HepG2 (cell line): Measurements from ENCODE around the gene OXLD1. TPM values are rescaled to one million over a fixed set of nuclear protein-coding genes. Genes with fewer than 3 reads are reported as not detected.
A peak's percentile ranks its signal among the peaks of the same experiment; 100 is the strongest.

Source experiments
- CAMTA2 ChIP-seq: sonication (generic); formaldehyde crosslinking; IDR thresholded peaks from 2 replicates; pipeline ENCODE4 v1.4.0; 2020; ENCODE audit warnings: mild to moderate bottlenecking, missing genetic modification reagents, borderline replicate concordance
- ERF ChIP-seq: IDR thresholded peaks from 2 replicates; pipeline ENCODE4 v1.6.1; 2018; ENCODE audit warnings: missing biosample characterization, missing genetic modification reagents
- HDAC2 ChIP-seq: sonication (generic); formaldehyde crosslinking; IDR thresholded peaks from 2 replicates; pipeline ENCODE4 v1.4.0; 2020; ENCODE audit warnings: missing genetic modification reagents
- HMG20A ChIP-seq: IDR thresholded peaks from 2 replicates; pipeline ENCODE4 v1.6.1; 2016; ENCODE audit warnings: borderline replicate concordance
- KDM3A ChIP-seq: IDR thresholded peaks from 2 replicates; pipeline ENCODE4 v1.6.1; 2018; ENCODE audit warnings: low read depth, missing compliant biosample characterization
- RFXAP ChIP-seq: sonication (generic); formaldehyde crosslinking; IDR thresholded peaks from 2 replicates; pipeline ENCODE4 v1.4.0; 2020; ENCODE audit warnings: missing genetic modification reagents, borderline replicate concordance
- SKI ChIP-seq: fragments of 450-650 bp; IDR thresholded peaks from one replicate; pipeline ENCODE4 v1.6.1; 2018; ENCODE audit warnings: mild to moderate bottlenecking; ENCODE audit not compliant: partially characterized antibody
- SRF ChIP-seq: IDR thresholded peaks from 2 replicates; pipeline ENCODE4 v1.6.1; 2011; ENCODE audit warnings: mild to moderate bottlenecking, low read depth, low read length, moderate library complexity
- ZC3H4 ChIP-seq: sonication (generic); formaldehyde crosslinking; IDR thresholded peaks from 2 replicates; pipeline ENCODE4 v1.4.0; 2020; ENCODE audit warnings: missing genetic modification reagents, borderline replicate concordance
- ZHX2 ChIP-seq, 2 experiments: sonication (generic) in 1 of 2; formaldehyde crosslinking in 1 of 2; IDR thresholded peaks; 2 replicates each; pipeline versions ENCODE4 v1.6.1 to v1.9.0; 2014 to 2022; ENCODE audit warnings: antibody characterized with exemption in 1 of 2, borderline replicate concordance in 1 of 2, inconsistent platforms in 1 of 2, low read depth in 1 of 2, missing genetic modification reagents in 1 of 2
- ZNF576 ChIP-seq: sonication (generic); formaldehyde crosslinking; IDR thresholded peaks from 2 replicates; pipeline ENCODE4 v1.4.0; 2020; ENCODE audit warnings: mild to moderate bottlenecking, missing genetic modification reagents
- ZNF577 ChIP-seq: sonication (generic); formaldehyde crosslinking; IDR thresholded peaks from 2 replicates; pipeline ENCODE4 v1.4.0; 2020; ENCODE audit warnings: mild to moderate bottlenecking, low read depth, missing genetic modification reagents, borderline replicate concordance
- ZNF589 ChIP-seq: sonication (generic); formaldehyde crosslinking; conservative IDR thresholded peaks from 2 replicates; pipeline ENCODE4 v1.8.0; 2022; ENCODE audit warnings: mild to moderate bottlenecking, moderate library complexity, missing genetic modification reagents
- ZNF713 ChIP-seq: sonication (generic); formaldehyde crosslinking; IDR thresholded peaks from 2 replicates; pipeline ENCODE4 v1.4.0; 2020; ENCODE audit warnings: mild to moderate bottlenecking, missing genetic modification reagents
- ZNF747 ChIP-seq: sonication (generic); formaldehyde crosslinking; IDR thresholded peaks from 2 replicates; pipeline ENCODE4 v1.8.1; 2023; ENCODE audit warnings: missing genetic modification reagents, mild to moderate bottlenecking, borderline replicate concordance
- polyA plus RNA-seq, 8 experiments: library from polyadenylated mRNA; depleted of rRNA in 3 of 8; stranded (reverse) in 7 of 8; unstranded in 1 of 8; fragments of >200 nt; fragmentation: Illumina TruSeq in 4 of 8; extraction: Trizol in 4 of 8; gene quantifications; 2 replicates each; pipeline versions ENCODE4 v1.2.1 to v1.2.3, GENCODE V29; 2011 to 2016; ENCODE audit warnings: low read depth in 4 of 8, missing spikeins in 1 of 8, mixed read lengths in 1 of 8; ENCODE audit not compliant: insufficient read depth in 1 of 8
- total RNA-seq, 5 experiments: library from RNA; depleted of rRNA; stranded (reverse); fragments of >200 nt; fragmentation: Illumina TruSeq; extraction: Trizol; gene quantifications; 2 replicates each; pipeline ENCODE4 v1.2.3, GENCODE V29; 2016; ENCODE audit warnings: low read depth in 1 of 5
- TF ChIP-seq, protein P1 (sequence below), 2 experiments: sonication (generic) in 1 of 2; formaldehyde crosslinking in 1 of 2; IDR thresholded peaks; 2 replicates each; pipeline versions ENCODE4 v1.4.0 to v1.6.1; 2018 to 2020; ENCODE audit warnings: missing genetic modification reagents in 2 of 2, borderline replicate concordance in 1 of 2, low read depth in 1 of 2, mild to moderate bottlenecking in 1 of 2, missing biosample characterization in 1 of 2

The OXLD1 gene
- total and polyA plus RNA-seq, 2 of the 13 experiments (the other 11 are each of a cell fraction or from before 2014, with no cell fraction given), result 27.1 to 37.5 TPM

- TF ChIP-seq KDM3A (CRISPR knock-in tag) (no peak), HMG20A (CRISPR knock-in tag) (no peak), ZNF576 (0 out of 2 replicates have a peak, but pooled peaks have one; percentile 40), ZNF577 (CRISPR knock-in tag) (no peak), ZHX2 (IDR thresholded peaks at IDR 0.05; ENCODE audit: low read depth) (no peak), ZHX2 (CRISPR knock-in tag; IDR thresholded peaks at IDR 0.05; ENCODE audit: borderline replicate concordance) (no peak), ERF (CRISPR knock-in tag) (no peak), RFXAP (CRISPR knock-in tag) (no peak), SKI (no peak), ZC3H4 (peak; percentile 72; the same call in 1 of the 2 replicates), HDAC2 (CRISPR knock-in tag) (no peak), ZNF747 (peak; percentile 45; the same call in 1 of the 2 replicates), ZNF589 (CRISPR knock-in tag) (0 out of 2 replicates have a peak, but pooled peaks have one; percentile 50), ZNF713 (CRISPR knock-in tag) (no peak), SRF (no peak), CAMTA2 (CRISPR knock-in tag) (no peak)
- TF ChIP-seq, protein P1, sequence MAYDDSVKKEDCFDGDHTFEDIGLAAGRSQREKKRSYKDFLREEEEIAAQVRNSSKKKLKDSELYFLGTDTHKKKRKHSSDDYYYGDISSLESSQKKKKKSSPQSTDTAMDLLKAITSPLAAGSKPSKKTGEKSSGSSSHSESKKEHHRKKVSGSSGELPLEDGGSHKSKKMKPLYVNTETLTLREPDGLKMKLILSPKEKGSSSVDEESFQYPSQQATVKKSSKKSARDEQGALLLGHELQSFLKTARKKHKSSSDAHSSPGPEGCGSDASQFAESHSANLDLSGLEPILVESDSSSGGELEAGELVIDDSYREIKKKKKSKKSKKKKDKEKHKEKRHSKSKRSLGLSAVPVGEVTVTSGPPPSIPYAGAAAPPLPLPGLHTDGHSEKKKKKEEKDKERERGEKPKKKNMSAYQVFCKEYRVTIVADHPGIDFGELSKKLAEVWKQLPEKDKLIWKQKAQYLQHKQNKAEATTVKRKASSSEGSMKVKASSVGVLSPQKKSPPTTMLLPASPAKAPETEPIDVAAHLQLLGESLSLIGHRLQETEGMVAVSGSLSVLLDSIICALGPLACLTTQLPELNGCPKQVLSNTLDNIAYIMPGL (CRISPR knock-in tag; IDR thresholded peaks at IDR 0.05; ENCODE audit: borderline replicate concordance in 1 of 2, low read depth in 1 of 2), result peak; percentile 17 to 26; a peak in 1 of 4 replicates
Measured at GRCh38 chr17:81701288-81702071, 35.1 kb upstream of the OXLD1 start (continued).
